Measurements from ENCODE around the gene GRAMD2A. TPM values are rescaled to one million over a fixed set of nuclear protein-coding genes. Genes with fewer than 3 reads are reported as not detected.

Gene GRAMD2A
- total and polyA plus RNA-seq, 2 donors (not counting 3 experiments of a cell fraction or from before 2014, with no cell fraction given) = 0.08 to 0.29 TPM

GRCh38 chr15:72230197-72231065, 32.8 kb upstream of the GRAMD2A start:
- no peaks in the 10 kb centered on the region for H3K27me3 ChIP-seq (ENCODE audit: control insufficient read depth in 2 of 2, insufficient read depth in 2 of 2, low read length in 2 of 2)
- intact Hi-C loops (cut with micrococcal nuclease) = loop anchor here (1.0 to 10.0 kb wide), 5 partner anchors 31 to 936 kb away; partner anchors contain the start of genes ARIH1 and PARP6
- POLR2A ChIA-PET = interaction anchor here (0.6 to 1.2 kb wide), 4 partner anchors 8 to 25 kb away, joined by 3 to 5 read pairs (median 4); no protein-coding TSS in a partner anchor
- DNase-seq (ENCODE audit: low read depth, low spot score) = peak; percentile 92
- H3K4me2 ChIP-seq (ENCODE audit: insufficient read depth, low read length) = peak overlapping the region; percentile 93
- BruUV-seq (replicated peaks) = TSS peak; percentile 35
- FAIRE-seq = peak; percentile 92
- H3K79me2 ChIP-seq (ENCODE audit: control insufficient read depth, insufficient read depth, low read length) = peaks cover 46% of the 10 kb centered on the region
- peaks cover 46% of the 10 kb centered on the region for H3K4me1 ChIP-seq (ENCODE audit: control insufficient read depth, extremely low read depth, insufficient read depth, low read length)
- peak overlapping the region; percentile 84 for H3K27ac ChIP-seq (ENCODE audit: insufficient read depth, low read depth, low read length)
- H2AFZ ChIP-seq (ENCODE audit: low read depth, low read length) = no peak overlapping the region
- H3K9me1 ChIP-seq (replicated peaks; ENCODE audit: control insufficient read depth, extremely low read depth, insufficient read depth, low read length) = no peaks in the 10 kb centered on the region
- H3K4me3 ChIP-seq (replicated peaks in 1 of 3; ENCODE audit: insufficient read depth in 1 of 3, low read depth in 1 of 3, low read length in 3 of 3) = peak overlapping the region; percentile 56 to 78 (median 70)
- no peaks in the 10 kb centered on the region for H3K36me3 ChIP-seq (ENCODE audit: control insufficient read depth in 2 of 2, extremely low read depth in 1 of 2, insufficient read depth in 2 of 2, low read length in 2 of 2)
- H3K9ac ChIP-seq (replicated peaks; ENCODE audit: extremely low read depth, insufficient read depth, low read length) = peak overlapping the region; percentile 89
- no peaks in the 10 kb centered on the region for H3K9me3 ChIP-seq (replicated peaks; ENCODE audit: control insufficient read depth, insufficient read depth, low read length)
- no peaks in the 10 kb centered on the region for H4K20me1 ChIP-seq (replicated peaks; ENCODE audit: control insufficient read depth, extremely low read depth, insufficient read depth, low read length)
- CTCF ChIA-PET = interaction anchor here (0.8 to 4.9 kb wide), 8 partner anchors 9 to 40 kb away, joined by 3 to 47 read pairs (median 3); partner anchors contain the start of gene GRAMD2A
- peak in 1 of 2 donors; percentile 4 for TF ChIP-seq CTCF (IDR thresholded peaks at IDR 0.05; ENCODE audit: extremely low read depth in 1 of 2, insufficient read depth in 1 of 2, low read depth in 1 of 2, low read length in 2 of 2)
- no peak for TF ChIP-seq EZH2 (IDR thresholded peaks at IDR 0.05; ENCODE audit: borderline replicate concordance, low read depth, low read length, severe bottlenecking)
- peak; percentile 7 for TF ChIP-seq FOS (IDR thresholded peaks at IDR 0.05; ENCODE audit: borderline replicate concordance, insufficient read depth, low read length)
- peak; percentile 31 for TF ChIP-seq MYC (IDR thresholded peaks at IDR 0.05; ENCODE audit: low read depth, low read length)
- dilution Hi-C loops (cut with MboI; ENCODE audit: extremely low pct_ligation_motif_present, low sequenced_read_pairs) = no loop called here

Measured in endothelial cell of umbilical vein (primary cell).